Calu3 (cell line): ENCODE data around the gene SPDL1. TPM values are rescaled to one million over a fixed set of nuclear protein-coding genes. Genes with fewer than 3 reads are reported as not detected.

Experiments used
- BruUV-seq: library from RNA; stranded (reverse); fragments of 400-500 nt; replicated peaks from 2 replicates; lab custom pipeline; 2021; lab: Mats Ljungman, UMichigan
- CTCF ChIA-PET: fragments of 300-600 bp; sonication (Branson Sonifier 250); formaldehyde crosslinking; loops from one replicate; lab custom pipeline; 2022; ENCODE audit warnings: antibody characterized with exemption; lab: Charles Lee
- DNase-seq: peaks from one replicate; pipeline ENCODE4 v3.0.0; 2022
- H3K27ac Mint-ChIP-seq: one replicate; pipeline ENCODE4 v1.8.0; 2022; ENCODE audit warnings: mixed read lengths; ENCODE audit not compliant: unreplicated experiment
- H3K27me3 Mint-ChIP-seq: one replicate; pipeline ENCODE4 v1.8.0; 2022; ENCODE audit warnings: mixed read lengths; ENCODE audit not compliant: unreplicated experiment
- H3K36me3 Mint-ChIP-seq: one replicate; pipeline ENCODE4 v1.8.0; 2022; ENCODE audit warnings: mild to moderate bottlenecking, moderate library complexity, mixed read lengths; ENCODE audit not compliant: insufficient read depth, unreplicated experiment
- H3K4me1 Mint-ChIP-seq: one replicate; pipeline ENCODE4 v1.8.0; 2022; ENCODE audit warnings: mild to moderate bottlenecking, low read depth, mixed read lengths; ENCODE audit not compliant: unreplicated experiment
- H3K4me3 Mint-ChIP-seq: one replicate; pipeline ENCODE4 v1.8.0; 2022; ENCODE audit warnings: mild to moderate bottlenecking, low read depth, moderate library complexity, mixed read lengths; ENCODE audit not compliant: unreplicated experiment
- H3K9me3 Mint-ChIP-seq: one replicate; pipeline ENCODE4 v1.8.0; 2022; ENCODE audit warnings: low read depth, mixed read lengths; ENCODE audit not compliant: unreplicated experiment
- CTCF ChIP-seq: fragments of 200-600 bp; IDR thresholded peaks from one replicate; pipeline ENCODE4 v1.8.0; 2022; ENCODE audit warnings: antibody characterized with exemption; ENCODE audit not compliant: unreplicated experiment
- intact Hi-C: fragments of 100-400 bp; cut with micrococcal nuclease; formaldehyde crosslinking; loops from one replicate; pipeline ENCODE4 v1.10.0; 2022; ENCODE audit not compliant: unreplicated experiment
- total RNA-seq: library from RNA; stranded (reverse); gene quantifications from 2 replicates; pipeline ENCODE4 v1.2.3, GENCODE V29; 2022

The SPDL1 gene
- total RNA-seq, 1 experiment from 2014 or later: 45.8 TPM

- no peak for DNase-seq
- no peaks in the 10 kb centered on the region for H3K36me3 Mint-ChIP-seq
- no peak for TF ChIP-seq CTCF
- no peaks in the 10 kb centered on the region for H3K27me3 Mint-ChIP-seq
- H3K4me1 Mint-ChIP-seq: no peaks in the 10 kb centered on the region
- H3K9me3 Mint-ChIP-seq: peaks cover 3% of the 10 kb centered on the region
- CTCF ChIA-PET: no interaction called here
- no peak overlapping the region for H3K4me3 Mint-ChIP-seq
- H3K27ac Mint-ChIP-seq: no peak overlapping the region
- intact Hi-C loops: no loop called here
- no TSS peak for BruUV-seq
These were observed 49.4 kb downstream of the SPDL1 start for GRCh38 chr5:169632946-169633345.

DNA sequence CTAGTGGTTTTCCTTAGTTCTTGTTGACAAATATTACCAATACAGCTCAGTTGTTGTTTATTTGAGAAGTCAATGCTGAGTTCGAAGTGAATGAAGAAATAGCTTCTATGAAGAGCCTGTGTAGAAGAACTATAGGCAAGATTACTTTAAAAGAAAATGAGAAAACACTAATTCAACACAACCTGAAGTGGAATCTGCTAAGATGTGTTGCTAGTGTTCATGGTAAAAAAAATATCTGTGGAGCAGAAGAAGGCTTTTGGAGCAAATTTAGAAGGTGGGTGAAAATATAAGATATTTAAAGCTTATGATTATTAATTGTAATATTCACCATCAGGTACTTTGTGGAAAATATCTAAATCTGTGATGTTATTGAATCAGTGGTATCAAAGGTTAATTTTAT is 51.0 kb downstream of the SPDL1 start:
- Mint-ChIP-seq H3K36me3 (no peaks in the 10 kb centered on the region), H3K27ac (no peak overlapping the region), H3K4me3 (no peak overlapping the region), H3K27me3 (no peaks in the 10 kb centered on the region), H3K4me1 (no peaks in the 10 kb centered on the region), H3K9me3 (peaks cover 9% of the 10 kb centered on the region)
- BruUV-seq: no TSS peak
- no peak for TF ChIP-seq CTCF
- DNase-seq: no peak
- CTCF ChIA-PET: no interaction called here
- intact Hi-C loops: no loop called here

- intact Hi-C loops: no loop called here
- no TSS peak for BruUV-seq
- Mint-ChIP-seq H3K9me3 (peaks cover 9% of the 10 kb centered on the region), H3K27ac (no peak overlapping the region), H3K27me3 (no peaks in the 10 kb centered on the region), H3K4me3 (no peak overlapping the region), H3K4me1 (no peaks in the 10 kb centered on the region), H3K36me3 (no peaks in the 10 kb centered on the region)
- no peak for DNase-seq
- TF ChIP-seq CTCF: no peak
- CTCF ChIA-PET: no interaction called here
These were observed 52.4 kb downstream of the SPDL1 start for GRCh38 chr5:169635936-169636335.

GRCh38 chr5:169636477-169637084 is 53.0 kb downstream of the SPDL1 start:
- H3K36me3 Mint-ChIP-seq: no peaks in the 10 kb centered on the region
- TF ChIP-seq CTCF: no peak
- H3K4me1 Mint-ChIP-seq: no peaks in the 10 kb centered on the region
- H3K27me3 Mint-ChIP-seq: no peaks in the 10 kb centered on the region
- intact Hi-C loops: no loop called here
- no TSS peak for BruUV-seq
- CTCF ChIA-PET: no interaction called here
- H3K9me3 Mint-ChIP-seq: peaks cover 9% of the 10 kb centered on the region
- DNase-seq: no peak
- H3K4me3 Mint-ChIP-seq: no peak overlapping the region
- H3K27ac Mint-ChIP-seq: no peak overlapping the region
